ENCODE results near the gene SH3D19.

Gene SH3D19

DNA sequence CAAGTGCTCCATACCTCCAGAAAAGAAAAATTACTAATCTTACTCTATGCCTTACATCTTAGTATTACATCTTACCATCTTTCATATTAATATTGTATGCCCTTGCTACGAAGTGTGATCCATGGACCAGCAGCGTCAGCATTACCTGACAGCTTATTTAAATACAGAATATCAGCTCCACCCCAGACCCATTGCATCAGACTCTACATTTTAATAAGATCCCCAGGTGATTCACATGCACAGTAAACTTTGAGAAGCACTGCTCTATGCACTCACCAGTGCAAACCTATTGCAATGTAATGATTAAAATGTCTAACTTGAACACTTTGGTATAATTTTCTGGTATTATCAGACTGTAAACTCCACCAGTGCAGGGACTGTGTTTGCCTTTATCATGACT is 14.1 kb upstream of the SH3D19 start:
- in situ Hi-C loops (cut with HindIII; ENCODE audit: low sequenced_read_pairs): no loop called here
- TF ChIP-seq, protein P1, sequence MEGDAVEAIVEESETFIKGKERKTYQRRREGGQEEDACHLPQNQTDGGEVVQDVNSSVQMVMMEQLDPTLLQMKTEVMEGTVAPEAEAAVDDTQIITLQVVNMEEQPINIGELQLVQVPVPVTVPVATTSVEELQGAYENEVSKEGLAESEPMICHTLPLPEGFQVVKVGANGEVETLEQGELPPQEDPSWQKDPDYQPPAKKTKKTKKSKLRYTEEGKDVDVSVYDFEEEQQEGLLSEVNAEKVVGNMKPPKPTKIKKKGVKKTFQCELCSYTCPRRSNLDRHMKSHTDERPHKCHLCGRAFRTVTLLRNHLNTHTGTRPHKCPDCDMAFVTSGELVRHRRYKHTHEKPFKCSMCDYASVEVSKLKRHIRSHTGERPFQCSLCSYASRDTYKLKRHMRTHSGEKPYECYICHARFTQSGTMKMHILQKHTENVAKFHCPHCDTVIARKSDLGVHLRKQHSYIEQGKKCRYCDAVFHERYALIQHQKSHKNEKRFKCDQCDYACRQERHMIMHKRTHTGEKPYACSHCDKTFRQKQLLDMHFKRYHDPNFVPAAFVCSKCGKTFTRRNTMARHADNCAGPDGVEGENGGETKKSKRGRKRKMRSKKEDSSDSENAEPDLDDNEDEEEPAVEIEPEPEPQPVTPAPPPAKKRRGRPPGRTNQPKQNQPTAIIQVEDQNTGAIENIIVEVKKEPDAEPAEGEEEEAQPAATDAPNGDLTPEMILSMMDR (IDR thresholded peaks at IDR 0.05; ENCODE audit: low read depth, low read length, missing control alignments): no peak
- no peak for DNase-seq (ENCODE audit: low read depth)
- no peak overlapping the region for H3K4me3 ChIP-seq (ENCODE audit: low read depth, low read length)

DNA sequence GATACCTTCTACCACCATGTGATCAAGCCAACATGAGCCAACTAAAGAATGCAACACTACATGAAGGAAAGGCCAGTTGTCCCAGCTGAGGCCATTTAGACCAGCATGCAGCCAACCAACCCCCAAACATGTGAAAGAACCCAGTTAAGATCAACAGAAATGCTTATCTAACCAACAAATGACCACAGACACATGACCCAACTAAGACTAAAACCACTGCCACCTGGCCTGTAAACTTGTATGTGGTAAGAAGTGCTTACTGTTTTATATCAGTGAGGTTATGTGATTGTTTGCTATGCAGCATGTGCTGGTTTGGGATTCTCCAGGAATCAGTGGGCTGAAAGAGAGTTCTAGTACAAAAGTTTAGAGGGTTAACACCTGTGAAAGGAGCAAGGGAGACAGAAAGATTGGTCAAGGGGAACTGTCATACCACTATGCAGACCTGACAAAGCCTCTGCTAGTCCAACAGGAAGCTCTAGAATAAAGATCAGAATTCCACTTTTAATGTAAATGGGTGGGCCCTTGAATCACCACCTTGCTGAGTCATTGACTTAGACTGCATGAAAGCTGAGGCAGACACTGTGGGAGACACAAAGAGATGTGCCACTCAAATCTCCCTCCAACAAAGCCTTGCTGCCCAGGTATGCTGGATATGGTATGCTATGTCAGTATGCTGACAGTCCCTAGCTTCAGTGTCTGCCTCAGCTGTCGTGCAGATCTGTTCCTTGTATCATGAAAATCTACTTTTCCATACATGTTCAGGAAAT is 6.1 kb upstream of the SH3D19 start:
- TF ChIP-seq, protein P1 (IDR thresholded peaks at IDR 0.05; ENCODE audit: low read depth, low read length, missing control alignments): no peak
- DNase-seq (ENCODE audit: low read depth): peak; percentile 36
- in situ Hi-C loops (cut with HindIII; ENCODE audit: low sequenced_read_pairs): no loop called here
- no peak overlapping the region for H3K4me3 ChIP-seq (ENCODE audit: low read depth, low read length)

DNA sequence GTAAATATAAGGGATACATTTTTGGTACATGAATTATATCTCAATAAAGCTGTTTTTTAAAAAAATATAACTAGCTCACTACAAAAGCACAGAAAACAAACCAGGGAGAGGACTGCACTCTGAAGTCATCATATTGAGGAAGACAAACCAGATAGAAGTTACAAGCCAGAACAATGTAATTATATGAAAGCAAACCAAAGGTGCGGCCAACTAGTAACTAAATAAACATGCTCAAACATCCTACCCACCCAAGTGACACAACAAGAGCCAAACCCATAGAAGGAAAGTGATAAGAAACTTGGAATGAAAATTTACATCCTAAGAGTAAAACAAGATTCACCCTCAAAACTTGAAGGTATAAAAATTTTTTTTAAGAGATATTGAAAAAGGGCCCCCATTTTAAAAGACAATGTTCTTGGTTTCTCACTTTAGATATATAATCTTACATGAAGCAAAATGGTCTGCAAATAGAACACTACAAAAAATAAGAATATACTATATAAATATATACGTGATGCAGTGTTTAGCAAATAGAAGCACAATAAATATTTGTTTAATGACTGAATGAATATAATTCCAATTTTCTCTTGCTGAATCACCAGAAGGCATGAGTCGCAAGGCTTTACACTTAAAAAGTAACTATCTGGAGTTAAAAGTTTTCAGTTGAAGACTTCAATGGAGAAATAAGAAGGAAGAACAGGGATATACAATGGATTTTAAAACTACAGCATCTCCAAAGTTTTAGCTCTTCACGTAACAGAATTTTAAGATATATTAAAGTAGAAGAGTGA is 4.0 kb upstream of the SH3D19 start:
- TF ChIP-seq, protein P1 (IDR thresholded peaks at IDR 0.05; ENCODE audit: low read depth, low read length, missing control alignments): no peak
- no peak overlapping the region for H3K4me3 ChIP-seq (ENCODE audit: low read depth, low read length)
- in situ Hi-C loops (cut with HindIII; ENCODE audit: low sequenced_read_pairs): no loop called here
- DNase-seq (ENCODE audit: low read depth): no peak

DNA sequence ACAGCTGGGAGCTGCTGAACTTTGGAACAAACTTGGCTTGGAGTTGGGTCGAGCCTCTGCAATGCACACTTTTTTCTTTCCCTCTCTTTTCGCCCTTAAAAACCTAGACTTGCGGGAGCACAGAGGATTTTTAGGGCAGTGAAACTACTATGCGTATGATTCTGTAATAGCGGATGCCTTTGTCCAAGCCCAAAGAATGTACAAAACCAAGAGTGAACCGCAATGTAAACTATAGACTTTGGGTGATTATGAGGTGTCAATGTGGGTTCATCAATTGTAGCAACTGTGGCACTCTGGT is 493 bp upstream of the SH3D19 start:
- TF ChIP-seq, protein P1 (IDR thresholded peaks at IDR 0.05; ENCODE audit: low read depth, low read length, missing control alignments): no peak
- no peak for DNase-seq (ENCODE audit: low read depth)
- in situ Hi-C loops (cut with HindIII; ENCODE audit: low sequenced_read_pairs): no loop called here
- peak overlapping the region; percentile 64 for H3K4me3 ChIP-seq (ENCODE audit: low read depth, low read length)

DNA sequence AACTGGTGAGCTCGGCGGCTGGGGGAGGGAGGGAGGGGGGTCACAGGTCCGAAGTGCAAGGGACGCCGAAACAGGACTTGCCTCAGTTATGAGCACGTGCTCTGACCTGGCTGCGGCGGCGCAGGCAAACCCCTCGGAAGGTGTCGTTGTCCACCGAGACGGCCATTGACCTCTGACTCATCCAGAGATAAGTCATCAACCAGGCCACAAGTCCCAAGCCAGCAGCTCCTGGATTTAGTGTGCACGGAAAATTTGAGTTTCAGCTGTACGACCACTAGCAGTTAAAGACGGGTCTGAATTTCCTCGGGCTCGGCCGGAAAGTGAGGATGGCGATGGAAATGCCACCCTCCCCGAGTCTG is 674 bp downstream of the SH3D19 start:
- in situ Hi-C loops (cut with HindIII; ENCODE audit: low sequenced_read_pairs): no loop called here
- H3K4me3 ChIP-seq (ENCODE audit: low read depth, low read length): peak overlapping the region; percentile 64
- TF ChIP-seq, protein P1 (IDR thresholded peaks at IDR 0.05; ENCODE audit: low read depth, low read length, missing control alignments): no peak
- DNase-seq (ENCODE audit: low read depth): no peak

DNA sequence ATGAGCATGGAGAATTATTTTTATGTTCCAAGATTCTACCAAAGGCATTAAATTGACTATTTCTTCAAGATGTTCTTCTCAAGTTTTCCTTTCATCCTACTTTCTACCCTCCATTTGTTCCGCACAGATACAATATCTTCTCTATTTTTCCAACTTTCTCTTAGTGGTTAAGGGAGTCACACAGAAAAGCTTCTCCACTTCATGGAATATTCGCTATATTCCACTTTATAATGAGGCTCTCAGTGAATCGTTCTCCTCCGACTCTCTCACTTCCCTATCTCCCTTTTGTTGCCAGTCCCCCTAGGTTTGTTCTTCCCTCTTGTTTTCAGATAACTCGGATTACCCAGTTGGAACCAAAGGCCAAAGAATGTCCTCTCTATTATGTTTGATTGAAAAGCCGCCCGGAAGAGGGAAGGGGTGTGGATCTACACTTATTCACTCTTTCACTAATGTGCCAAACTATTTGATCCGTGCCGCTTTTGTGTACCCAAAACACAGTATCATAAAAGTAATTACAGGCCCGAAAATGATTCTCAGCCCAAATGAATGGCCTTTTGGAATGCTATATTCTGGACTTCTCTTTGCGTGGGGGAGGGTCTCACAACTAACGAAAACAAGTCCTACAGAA is 1.2 kb downstream of the SH3D19 start:
- TF ChIP-seq, protein P1 (IDR thresholded peaks at IDR 0.05; ENCODE audit: low read depth, low read length, missing control alignments): no peak
- H3K4me3 ChIP-seq (ENCODE audit: low read depth, low read length): peak overlapping the region; percentile 64
- DNase-seq (ENCODE audit: low read depth): no peak
- in situ Hi-C loops (cut with HindIII; ENCODE audit: low sequenced_read_pairs): no loop called here

All from astrocyte of the cerebellum (primary cell).